HCT116 (cell line): ENCODE measurements around the gene TRPM7. TPM values are rescaled to one million over a fixed set of nuclear protein-coding genes. Genes with fewer than 3 reads are reported as not detected.

ENCODE experiments used
- CEBPB ChIP-seq: IDR thresholded peaks from 2 replicates; pipeline ENCODE4 v1.6.1; 2012; ENCODE audit warnings: low read depth
- JUND ChIP-seq: IDR thresholded peaks from 2 replicates; pipeline ENCODE4 v1.6.1; 2012
- SRF ChIP-seq: IDR thresholded peaks from 2 replicates; pipeline ENCODE4 v1.6.1; 2012; ENCODE audit warnings: low read depth
- ZFX ChIP-seq: fragments of 450-650 bp; IDR thresholded peaks from 2 replicates; pipeline ENCODE4 v1.6.1; 2017
- ZNF274 ChIP-seq: fragments of 200-500 bp; sonication (Bioruptor generic); IDR thresholded peaks from 2 replicates; pipeline ENCODE4 v1.6.1; 2014; ENCODE audit warnings: mild to moderate bottlenecking, low read depth, low read length, inconsistent platforms
- total RNA-seq: library from RNA; stranded (reverse); gene quantifications from one replicate; pipeline ENCODE4 v1.2.1, GENCODE V29; 2021; ENCODE audit not compliant: unreplicated experiment
- TF ChIP-seq, protein P1 (sequence below), 3 experiments: fragments of 200-600 bp in 1 of 3; sonication (generic) in 1 of 3; IDR thresholded peaks in 2 of 3; conservative IDR thresholded peaks in 1 of 3; 2 replicates each; pipeline ENCODE4 v1.5.1; 2012 to 2017; ENCODE audit warnings: low read depth in 2 of 3, low read length in 2 of 3, antibody characterized with exemption in 1 of 3, borderline replicate concordance in 1 of 3, control low read depth in 1 of 3, mild to moderate bottlenecking in 1 of 3, mixed read lengths in 1 of 3, mixed run types in 1 of 3, moderate library complexity in 1 of 3; ENCODE audit not compliant: insufficient read depth in 1 of 3

The TRPM7 gene
- total RNA-seq, 1 experiment from 2014 or later: 26.3 TPM

DNA sequence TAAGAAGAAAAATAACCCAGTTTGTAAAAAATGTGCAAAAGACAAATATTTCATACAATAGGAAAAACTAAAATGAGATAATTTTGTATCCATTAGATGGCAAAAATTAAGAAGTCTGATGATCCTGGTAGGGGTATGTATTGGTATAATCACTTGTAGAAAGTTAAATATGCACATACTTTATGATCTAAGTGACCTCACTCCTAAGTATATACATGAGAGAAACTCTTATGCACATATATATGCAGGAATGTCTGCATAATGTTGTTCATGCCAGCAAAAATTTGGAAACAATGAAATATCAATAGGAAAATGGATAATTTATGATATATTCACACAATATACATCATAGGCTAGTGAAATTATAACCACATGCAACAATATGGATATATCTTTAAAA, 173.6 kb downstream of the TRPM7 start (continued):
- no peak for TF ChIP-seq CEBPB
- TF ChIP-seq, protein P1, sequence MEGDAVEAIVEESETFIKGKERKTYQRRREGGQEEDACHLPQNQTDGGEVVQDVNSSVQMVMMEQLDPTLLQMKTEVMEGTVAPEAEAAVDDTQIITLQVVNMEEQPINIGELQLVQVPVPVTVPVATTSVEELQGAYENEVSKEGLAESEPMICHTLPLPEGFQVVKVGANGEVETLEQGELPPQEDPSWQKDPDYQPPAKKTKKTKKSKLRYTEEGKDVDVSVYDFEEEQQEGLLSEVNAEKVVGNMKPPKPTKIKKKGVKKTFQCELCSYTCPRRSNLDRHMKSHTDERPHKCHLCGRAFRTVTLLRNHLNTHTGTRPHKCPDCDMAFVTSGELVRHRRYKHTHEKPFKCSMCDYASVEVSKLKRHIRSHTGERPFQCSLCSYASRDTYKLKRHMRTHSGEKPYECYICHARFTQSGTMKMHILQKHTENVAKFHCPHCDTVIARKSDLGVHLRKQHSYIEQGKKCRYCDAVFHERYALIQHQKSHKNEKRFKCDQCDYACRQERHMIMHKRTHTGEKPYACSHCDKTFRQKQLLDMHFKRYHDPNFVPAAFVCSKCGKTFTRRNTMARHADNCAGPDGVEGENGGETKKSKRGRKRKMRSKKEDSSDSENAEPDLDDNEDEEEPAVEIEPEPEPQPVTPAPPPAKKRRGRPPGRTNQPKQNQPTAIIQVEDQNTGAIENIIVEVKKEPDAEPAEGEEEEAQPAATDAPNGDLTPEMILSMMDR (IDR thresholded peaks at IDR 0.05 in 2 of 3, conservative IDR thresholded peaks at IDR 0.05 in 1 of 3; ENCODE audit: borderline replicate concordance in 1 of 3, insufficient read depth in 1 of 3, low read depth in 2 of 3, low read length in 2 of 3): no peak
- no peak for TF ChIP-seq JUND
- TF ChIP-seq ZNF274: no peak
- no peak for TF ChIP-seq SRF
- TF ChIP-seq ZFX: no peak
- TF ChIP-seq, all 23 proteins: peak for 0

Other genes starting within 250 kb of the TRPM7 start
- not detected for gene USP50, start 140.1 kb downstream of the TRPM7 start, total RNA-seq
- 61.0 TPM for gene SPPL2A, start 78.9 kb upstream of the TRPM7 start, total RNA-seq
- 10.1 TPM for gene AP4E1, start 221.9 kb upstream of the TRPM7 start, total RNA-seq